ENCODE measurements around the gene TCF25.

GRCh38 chr16:89934611-89935553 is 61.5 kb downstream of the TCF25 start:
- TF ChIP-seq CTCF (IDR thresholded peaks at IDR 0.05; ENCODE audit: insufficient read depth, low read length, poor library complexity, severe bottlenecking) (no peak), EZH2phosphoT487 (conservative IDR thresholded peaks at IDR 0.05; ENCODE audit: low read length) (no peak)

Data from SU-DHL-6 (cell line).